Measurements from ENCODE around the gene DRAM1.
"Not testable (repeated sequence)": the region's sequence is repeated elsewhere in the genome, so short reads cannot be mapped to it uniquely, and the experiment has no call there.

The DRAM1 gene, protein sequence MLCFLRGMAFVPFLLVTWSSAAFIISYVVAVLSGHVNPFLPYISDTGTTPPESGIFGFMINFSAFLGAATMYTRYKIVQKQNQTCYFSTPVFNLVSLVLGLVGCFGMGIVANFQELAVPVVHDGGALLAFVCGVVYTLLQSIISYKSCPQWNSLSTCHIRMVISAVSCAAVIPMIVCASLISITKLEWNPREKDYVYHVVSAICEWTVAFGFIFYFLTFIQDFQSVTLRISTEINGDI

DNA sequence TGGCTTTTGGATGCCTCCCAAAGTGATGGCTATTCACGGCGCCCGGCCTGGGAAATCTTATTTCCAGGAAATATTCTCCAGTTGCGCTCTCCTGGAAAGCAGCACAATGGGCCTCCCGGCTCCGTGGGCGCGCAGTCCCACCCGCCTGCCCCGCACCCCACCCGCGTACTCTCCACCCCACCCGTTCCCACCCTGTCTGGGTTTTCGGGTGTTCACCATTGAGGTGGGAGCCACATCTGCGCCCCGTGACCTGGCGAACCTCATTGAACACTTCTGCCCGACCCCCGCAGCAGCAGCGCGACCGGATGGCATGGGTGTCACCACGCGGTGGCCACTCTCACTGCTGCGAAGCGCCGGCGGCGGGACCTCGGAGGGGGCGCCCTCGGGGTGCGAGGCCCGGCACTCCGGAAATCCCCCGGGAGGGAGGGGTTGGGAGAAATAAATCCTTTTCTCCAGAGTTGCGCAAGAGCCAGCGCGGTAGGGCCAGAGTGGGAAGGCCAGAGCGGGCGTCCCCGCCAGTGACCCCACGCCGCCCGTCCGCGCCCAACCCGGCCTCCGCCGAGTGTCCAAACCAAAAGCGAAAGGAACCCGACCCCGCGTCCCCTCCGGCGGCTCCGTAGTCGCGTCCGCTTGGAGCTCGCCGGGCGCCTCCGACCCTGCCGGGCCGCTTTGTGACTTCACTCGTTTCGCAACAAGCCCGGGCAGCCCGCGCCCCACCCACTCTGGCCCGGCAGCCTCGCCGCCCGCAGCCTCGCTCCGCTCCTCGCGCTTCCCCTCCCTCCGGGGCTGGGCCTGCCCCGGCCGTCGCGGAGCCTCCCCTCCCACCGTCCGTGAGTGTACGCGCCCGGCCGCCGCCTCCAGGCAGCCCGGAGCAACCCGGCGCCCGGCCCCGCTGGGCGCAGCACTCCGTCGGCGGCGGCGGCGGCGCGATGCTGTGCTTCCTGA, at the start of gene DRAM1:
Gene DRAM1 (plus strand): TSS at position 720 of the 945 bp plus-strand sequence. CDS start 210 bp downstream, at position 930.
- DNase-seq: peak; percentile 61 to 72

DNA sequence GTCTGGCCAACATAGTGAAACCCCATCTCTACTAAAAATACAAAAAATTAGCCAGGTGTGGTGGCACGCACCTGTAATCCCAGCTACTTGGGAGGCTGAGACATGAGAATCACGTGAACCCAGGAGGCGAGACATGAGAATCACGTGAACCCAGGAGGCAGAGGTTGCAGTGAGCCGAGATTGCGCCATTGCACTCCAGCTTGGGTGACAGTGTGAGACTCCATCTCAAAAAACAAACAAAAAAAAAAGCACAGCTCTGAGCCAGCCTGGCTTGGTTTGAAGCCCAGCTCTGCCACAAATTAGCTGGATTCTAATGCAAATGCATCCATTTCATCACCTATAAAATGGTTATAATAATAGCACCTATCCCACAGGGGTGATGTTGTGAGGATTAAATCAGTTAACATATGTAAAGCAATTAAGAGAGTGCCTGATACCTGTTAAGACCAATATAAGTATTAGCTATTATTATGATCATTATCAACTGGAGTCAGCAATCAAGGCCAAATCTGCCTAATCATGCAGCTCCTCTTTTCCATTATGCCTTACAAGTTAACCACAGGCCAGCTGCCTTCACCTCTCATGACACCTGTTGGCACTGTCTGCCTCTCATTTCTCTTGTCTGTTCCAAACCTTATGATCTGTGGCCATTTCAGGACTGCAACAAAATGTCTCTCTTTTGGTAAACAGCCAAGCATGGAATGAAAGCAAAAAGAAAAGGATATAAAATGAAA, 48.8 kb upstream of the DRAM1 start:
- DNase-seq: no peak

DNA sequence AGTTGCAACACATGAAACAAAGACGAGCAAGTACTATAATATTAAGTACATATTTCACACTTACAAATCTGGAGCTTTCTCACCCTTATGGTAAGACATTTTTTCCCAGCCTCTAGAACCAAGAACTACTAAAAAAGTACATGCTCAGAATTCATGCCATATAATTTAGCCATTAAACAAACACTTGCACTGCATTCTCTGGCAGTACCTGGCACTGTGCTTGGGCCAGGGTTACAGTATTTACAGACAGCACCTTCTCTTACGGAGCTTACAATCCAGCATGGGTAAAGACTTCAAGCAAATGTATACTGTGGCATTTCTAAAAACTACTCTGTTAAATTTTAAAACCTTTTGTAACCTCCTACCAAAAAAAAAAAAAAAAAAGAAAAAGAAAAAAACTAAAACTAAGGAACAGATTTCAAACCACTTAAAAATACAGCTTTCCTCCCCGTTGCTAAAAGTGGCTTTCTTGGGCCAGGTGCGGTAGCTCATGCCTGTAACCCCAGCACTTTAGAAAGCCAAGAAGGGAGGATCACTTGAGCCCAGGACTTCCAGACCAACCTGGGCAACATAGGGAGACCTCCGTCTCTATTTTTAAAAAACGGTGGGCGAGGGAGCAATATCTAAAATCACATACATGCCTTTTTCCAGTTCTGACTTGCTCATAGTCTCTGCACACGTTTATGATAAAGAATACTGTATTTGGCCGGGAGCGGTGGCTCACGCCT, 47.6 kb upstream of the DRAM1 start:
- no peak for DNase-seq

DNA sequence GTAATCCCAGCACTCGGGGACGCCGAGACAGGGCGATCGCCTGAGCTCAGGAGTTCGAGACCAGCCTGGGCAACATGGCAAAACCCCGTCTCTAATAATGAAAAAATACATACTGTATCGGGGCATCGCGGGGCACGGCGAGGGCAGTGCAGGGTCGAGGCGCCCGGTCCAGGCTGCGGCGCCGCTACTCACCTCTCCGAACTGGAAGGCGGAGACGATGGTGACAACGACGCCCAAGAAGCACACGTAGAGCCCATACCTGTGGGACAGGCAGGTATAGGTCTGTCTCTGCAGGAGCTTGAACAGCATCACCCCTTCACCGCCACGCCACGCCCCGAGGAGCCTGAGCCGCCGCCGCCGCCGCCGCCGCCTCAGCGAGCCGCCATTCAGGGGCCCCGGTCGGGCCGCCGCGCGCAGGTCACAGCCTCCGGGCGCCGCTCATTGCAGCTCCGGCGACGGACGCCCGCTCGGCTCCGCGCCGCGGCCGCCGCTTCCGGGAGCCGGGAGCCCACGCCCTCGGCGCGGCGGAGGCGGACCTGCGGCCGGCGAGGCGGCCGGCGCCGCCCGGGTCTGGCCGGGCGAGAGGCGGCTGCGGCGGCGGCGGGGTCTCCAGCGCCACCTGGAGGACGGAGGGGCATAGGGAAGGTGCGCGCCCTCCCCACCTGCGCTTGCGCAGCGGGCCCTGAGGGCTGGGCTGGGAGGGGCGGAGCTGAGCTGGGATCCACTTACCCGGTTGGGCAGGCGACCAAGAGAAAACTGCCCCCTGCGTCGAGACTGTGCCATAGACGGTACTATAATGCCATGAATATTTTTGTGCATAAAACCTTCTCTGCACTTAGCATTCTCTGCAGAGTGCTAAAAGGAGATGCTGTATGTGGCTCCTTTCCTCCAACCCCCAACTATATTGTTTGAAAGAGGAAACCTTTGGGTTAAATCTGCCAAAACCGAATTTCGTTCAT, 46.7 kb upstream of the DRAM1 start, which contains the start of gene GNPTAB:
Gene GNPTAB (minus strand): TSS at position 593 of the 959 bp plus-strand sequence. CDS start 284 bp downstream, at position 309.
- peak; percentile 94 for DNase-seq

DNA sequence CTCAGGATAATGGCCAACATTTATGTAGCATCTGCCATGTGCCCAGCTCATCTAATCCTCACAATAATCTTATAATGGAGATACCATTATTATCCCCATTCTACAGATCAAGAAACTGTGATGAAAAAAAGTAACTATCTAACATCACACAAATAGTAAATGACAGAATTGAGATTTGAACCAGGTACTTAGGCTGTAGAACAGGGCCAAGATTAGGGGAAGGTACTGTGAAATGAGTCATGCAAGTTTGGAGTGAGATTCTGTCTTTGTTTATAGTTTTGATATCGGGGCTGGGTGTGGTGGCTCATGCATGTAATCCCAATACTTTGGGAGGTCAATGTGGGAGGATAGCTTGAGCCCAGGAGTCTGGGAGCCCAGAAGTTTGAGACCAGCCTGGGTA, 45.4 kb upstream of the DRAM1 start:
- no peak for DNase-seq

DNA sequence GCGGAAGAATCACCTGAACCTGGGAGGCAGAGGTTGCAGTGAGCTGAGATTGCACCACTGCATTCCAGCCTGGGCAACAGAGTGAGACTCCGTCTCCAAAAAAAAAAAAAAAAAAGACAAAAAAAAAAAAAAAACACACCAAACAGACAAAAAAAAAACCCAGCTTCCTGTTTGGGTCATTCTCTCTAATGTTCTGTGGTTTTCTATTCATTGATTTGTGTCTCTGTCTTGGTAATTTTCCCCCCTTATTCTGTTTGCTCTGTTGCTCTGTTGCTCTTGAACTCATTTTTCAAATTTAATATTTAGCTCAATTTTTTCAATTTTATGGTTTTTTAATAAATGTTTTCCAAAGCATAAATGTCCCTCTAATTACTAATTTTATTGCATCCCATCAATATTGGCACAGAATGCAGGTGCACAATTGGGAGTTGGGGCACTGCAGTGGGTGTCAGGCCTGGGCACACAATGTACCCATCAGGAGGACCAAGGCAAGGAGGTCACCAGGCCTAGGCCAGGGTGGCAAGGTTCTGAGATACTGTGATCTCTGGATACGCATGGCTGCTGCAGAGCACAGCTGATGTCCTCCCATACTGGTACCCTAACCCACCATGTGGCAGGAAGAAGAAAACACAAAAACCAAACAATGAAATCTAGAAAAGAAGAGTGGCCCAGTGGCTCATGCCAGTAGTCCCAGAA, 38.6 kb upstream of the DRAM1 start:
- no peak for DNase-seq

DNA sequence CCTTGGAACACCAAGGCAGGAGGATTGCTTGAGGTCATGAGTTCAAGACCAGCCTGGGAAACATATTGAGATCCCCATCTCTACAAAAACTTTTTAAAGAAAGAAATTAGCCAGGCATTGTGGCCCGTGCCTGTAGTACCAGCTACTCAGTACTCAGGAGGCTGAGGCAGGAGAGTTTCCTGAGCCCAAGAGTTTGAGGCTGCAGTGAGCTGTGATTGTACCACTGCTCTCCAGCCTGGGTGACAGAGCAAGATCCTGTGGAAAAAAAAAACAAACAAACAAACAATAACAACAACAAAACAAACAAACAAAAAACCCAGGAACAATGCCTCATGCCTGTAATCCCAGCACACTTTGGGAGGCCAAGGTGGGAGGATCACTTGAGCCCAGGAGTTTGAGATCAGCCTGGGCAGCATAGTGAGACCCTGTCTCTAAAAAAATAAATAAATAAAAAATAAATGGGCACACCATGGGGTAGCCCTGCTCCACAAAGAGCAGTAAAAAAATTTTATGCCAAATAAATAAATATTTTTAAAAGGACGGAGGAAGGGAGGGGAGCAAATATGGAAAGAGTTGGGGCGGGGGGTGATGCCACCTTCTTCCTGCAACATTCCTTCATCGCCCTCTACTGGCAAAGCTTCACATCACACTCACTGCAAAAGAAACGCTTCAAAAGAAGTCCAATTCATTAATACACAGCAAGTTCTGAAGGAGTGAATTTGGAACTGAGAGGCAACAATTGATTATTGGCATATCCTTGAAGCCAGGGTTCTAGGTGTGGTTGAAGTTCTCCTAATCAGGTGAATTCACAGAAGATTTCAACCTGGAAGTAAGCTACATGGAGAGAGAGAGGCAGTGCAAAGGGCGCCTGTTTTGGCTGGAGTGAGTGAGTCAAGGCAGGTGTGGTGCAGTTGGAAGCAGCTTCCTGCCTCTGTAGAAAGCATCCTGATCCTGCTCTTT, 37.8 kb upstream of the DRAM1 start:
- DNase-seq: peak; percentile 54 to 79

DNA sequence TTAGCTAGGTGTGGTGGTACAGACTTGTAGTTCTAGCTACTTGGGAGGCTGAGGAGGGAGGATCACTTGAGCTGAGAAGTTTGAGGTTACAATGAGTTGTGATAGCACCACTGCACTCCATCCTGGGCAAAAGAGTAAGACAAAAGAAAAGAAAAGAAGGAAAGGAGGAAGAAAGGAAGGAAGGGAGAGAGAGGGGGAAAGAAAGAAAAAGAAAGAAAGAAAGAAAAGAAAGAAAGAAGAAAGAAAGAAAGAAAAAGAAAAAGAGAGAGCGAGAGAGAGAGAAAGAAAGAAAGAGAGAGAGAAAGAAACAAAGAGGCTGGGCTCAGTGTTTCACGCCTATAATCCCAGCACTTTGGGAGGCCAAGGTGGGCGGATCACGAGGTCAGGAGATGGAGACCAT, 36.3 kb upstream of the DRAM1 start:
- no peak for DNase-seq

DNA sequence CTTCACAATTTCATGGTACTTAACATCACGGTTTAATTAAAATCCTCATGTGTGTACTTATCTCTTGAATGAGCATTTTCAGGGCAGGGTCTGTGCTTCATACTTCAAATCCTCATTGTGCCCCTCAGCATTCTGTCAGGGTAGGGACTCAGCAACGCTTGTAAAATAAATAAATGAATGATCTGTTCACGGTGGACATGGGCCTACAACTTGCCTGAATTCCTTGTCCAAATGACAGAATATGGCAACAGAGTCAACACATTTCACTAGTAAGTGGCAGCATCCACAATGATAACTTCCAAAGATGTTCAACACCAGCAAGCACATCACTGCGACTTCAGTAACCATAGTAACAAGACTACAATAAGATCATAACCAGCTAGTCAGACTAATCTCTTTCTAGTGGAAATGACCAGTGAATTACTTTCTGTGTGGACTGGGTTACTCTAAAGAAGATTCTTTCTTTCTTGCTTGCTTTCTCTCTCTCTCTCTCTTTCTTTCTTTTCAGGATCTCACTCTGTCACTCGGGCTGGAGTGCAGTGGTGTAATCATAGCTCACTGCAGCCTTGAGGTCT, 32.2 kb upstream of the DRAM1 start:
- no peak for DNase-seq

DNA sequence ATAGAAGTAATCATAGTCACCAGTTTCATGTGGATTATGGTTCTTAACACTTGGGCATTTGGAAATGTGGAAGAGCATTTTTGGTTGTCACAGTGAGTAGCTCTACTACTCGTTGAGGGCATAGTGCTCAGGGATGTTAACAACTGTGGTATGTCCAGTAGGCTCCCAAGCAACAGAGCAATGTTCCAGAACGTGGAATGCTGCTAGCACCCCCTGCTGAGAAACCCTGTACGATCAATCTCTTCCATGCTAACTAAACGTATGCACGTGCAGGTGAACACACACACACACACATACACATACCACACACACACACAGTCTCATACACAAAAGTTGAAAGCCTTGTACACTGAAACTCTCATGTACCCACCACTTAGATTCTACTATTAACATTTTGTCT, 30.1 kb upstream of the DRAM1 start:
- DNase-seq: no peak

DNA sequence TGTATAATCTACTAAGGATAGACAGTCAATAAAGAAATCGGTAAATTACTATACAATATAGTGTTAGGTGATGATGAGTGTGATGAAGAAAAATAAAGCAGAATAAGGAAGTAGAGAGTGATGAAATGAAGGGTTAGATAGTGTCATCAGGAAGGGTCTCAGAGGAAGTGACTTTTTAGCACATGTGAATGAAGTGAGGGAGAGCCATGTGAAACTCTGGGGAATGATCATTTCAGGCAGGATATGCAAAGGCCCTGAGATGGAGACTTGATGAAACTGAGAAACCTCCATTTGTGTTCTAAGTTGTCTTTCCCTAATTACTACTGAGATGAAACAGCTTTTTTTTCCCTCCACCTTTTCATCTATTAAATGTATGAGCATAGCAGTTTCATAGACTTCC, 27.2 kb upstream of the DRAM1 start:
- DNase-seq: no peak

DNA sequence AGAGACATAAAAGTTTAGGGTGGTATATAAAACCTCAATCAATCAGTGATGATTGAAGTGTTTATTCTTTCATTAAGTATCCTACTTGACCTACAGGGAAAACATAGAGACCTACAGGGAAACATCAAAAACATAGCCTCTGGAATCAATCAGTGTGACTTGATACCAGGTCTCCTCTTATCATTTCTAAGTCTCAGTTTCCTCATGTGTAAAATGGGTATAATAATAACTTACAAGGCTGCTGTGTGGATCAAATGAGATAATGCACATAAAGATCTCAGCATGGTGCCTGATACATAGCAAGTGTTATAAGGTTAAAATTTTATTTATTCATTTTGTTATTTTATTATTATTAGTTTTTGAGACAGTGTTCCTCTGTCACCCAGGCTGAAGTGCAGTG, 24.4 kb upstream of the DRAM1 start:
- no peak for DNase-seq

DNA sequence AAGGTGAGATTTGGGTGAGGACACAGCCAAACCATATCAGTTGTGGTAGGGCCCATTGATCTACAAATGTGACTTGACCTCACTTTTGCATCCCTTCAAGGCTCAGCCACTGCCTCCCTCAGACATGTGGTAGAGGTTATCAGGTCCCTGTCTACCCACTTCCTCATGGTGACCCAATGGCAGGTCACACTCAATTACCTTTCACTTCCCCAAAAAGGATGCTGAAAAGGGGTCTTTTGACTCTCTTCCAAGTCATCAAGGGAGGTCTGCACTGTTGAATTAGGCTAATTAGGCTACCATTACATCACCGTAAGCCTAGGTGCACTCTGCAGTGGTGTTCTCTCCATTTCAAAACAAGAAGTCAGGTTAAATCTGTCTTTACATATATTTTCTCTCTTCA, 22.6 kb upstream of the DRAM1 start:
- DNase-seq: no peak

DNA sequence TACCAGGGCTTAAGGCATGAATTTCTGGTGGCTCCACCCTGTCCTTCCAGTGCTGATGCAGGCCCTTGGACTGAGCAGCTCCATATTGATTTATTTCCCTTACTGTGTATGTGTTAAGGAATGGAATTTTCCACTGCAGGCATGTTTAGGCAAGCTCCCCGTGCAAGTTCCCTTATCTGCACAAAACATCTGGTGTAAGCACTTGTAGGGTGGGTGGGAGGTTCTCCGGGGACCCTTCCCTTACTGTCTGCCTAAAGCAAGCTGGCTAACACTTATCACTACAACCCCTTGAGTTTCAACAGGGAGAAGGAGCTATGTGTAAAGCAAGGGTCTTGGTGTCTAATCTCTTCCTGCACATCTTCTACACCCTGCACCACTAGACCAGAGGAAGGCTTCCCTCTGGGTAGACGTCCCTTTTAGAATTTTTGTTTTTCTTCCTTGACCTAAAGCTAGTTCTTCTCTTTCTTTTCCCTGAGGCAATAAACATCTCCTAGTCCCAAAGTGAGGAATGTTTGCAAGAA, 22.0 kb upstream of the DRAM1 start:
- no peak for DNase-seq

DNA sequence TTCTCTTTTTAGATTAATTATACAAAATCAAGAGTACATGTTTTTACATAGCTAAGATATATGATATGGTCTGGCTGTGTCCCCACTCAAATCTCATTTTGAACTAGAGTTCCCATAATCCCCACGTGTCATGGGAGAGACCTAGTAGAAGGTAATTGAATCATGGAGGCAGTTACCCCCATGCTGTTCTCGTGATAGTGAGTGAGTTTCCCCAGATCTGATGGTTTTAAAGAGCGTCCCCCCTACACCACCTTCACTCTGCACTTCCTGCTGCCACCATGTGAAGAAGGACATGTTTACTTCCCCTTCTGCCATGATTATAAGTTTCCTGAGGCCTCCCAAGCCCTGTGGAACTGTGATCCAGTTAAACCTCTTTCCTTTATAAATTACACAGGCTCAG, 21.4 kb upstream of the DRAM1 start:
- DNase-seq: no peak

DNA sequence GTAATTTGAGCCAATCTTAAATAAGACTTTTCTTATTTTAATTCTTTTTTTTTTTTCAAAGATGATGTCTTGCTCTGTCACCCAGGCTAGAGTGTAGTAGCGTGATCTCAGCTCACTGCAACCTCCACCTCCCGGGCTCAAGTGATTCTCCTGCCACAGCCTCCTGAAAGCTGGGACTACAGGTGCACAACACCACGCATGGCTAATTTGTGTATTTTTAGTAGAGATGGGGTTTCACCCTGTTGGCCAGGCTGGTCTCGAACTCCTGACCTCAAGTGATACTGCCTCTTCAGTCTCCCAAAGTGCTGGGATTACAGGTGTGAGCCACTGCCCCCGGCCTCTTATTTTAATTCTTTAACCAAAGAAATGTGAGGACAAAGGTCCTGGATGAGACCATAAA, 20.8 kb upstream of the DRAM1 start:
- not testable (repeated sequence) for DNase-seq

DNA sequence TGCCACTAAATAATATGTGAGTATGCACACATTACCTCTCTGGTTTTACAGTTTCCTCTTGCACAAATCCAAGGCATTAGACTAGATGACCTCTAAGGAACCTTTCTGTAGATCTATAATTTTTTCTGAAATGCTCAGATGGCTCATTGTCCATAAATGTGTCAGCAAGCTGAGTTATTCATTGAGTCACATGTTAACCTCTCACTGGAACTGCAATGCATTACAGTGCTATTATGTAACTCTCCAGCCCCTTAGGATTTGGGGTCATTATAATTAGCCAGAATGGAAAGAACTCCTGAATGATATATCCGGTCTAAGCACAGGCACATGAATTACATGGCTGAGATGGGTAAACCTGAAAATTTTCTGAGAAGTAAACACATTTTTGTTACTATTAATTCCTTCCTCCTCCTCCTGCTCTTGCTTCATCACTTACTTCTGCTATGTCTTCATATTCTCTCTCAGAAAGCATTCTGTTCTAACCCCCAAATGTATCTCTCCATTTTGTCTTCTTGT, 20.3 kb upstream of the DRAM1 start:
- no peak for DNase-seq

DNA sequence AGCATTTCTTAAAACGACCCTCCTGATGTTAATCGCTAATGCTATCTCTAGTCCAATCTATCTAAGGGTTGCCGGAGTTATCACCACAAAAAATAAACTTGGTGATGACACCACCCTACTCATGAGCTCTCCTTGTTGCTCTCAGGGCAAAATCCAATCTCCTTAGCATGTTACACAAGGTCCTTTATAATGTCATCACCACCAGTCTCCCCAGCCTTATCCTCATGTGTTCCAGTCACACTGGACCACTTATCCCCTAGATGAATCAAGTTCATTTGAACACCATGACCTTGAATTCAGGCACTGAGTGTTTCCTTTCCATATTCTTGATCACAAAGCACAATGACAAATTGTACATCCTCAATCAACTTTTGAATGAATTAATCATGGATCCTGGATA, 19.0 kb upstream of the DRAM1 start:
- no peak for DNase-seq
